IMR-90 (cell line): ENCODE measurements around the gene CPED1. TPM values are rescaled to one million over a fixed set of nuclear protein-coding genes. Genes with fewer than 3 reads are reported as not detected.

Experiments
- ATAC-seq: fragments of 200-7000 bp; cut with Tn5 transposase; 2 replicates; pipeline ENCODE4 v1.9.1; 2020; ENCODE audit warnings: low read depth, mild to moderate bottlenecking, moderate library complexity
- BruUV-seq: library from RNA; stranded (reverse); fragments of 400-500 nt; replicated peaks from 2 replicates; lab custom pipeline; 2021; lab: Mats Ljungman, UMichigan
- CTCF ChIA-PET: fragments of 300-600 bp; formaldehyde crosslinking; extraction: SDS; loops from one replicate; lab custom pipeline; 2021; ENCODE audit warnings: antibody characterized with exemption; lab: Yijun Ruan, JAX
- POLR2A ChIA-PET: fragments of 300-600 bp; sonication (Branson Sonifier 250); formaldehyde crosslinking; loops from one replicate; lab custom pipeline; 2022; ENCODE audit warnings: antibody characterized with exemption; ENCODE audit not compliant: unreplicated experiment; lab: Charles Lee
- DNase-seq: peaks from one replicate; pipeline ENCODE4 v3.0.0; 2013
- H2AFZ ChIP-seq: replicated peaks from 2 replicates; pipeline ENCODE3; 2013; ENCODE audit warnings: low read length, mild to moderate bottlenecking; ENCODE audit not compliant: poor library complexity
- H2AK5ac ChIP-seq: 2 replicates; pipeline ENCODE4 v1.6.1; 2013; ENCODE audit warnings: low read depth, low read length, inconsistent platforms
- H2AK9ac ChIP-seq: replicated peaks from 2 replicates; pipeline ENCODE3; 2013; ENCODE audit warnings: mild to moderate bottlenecking, low read depth, low read length, moderate library complexity; ENCODE audit not compliant: poor library complexity
- H2BK120ac ChIP-seq: 2 replicates; pipeline ENCODE4 v1.6.1; 2013; ENCODE audit warnings: low read depth, low read length, inconsistent platforms
- H2BK15ac ChIP-seq: 3 replicates; pipeline ENCODE4 v1.6.1; 2013; ENCODE audit warnings: low read depth, low read length, inconsistent platforms
- H2BK20ac ChIP-seq: 2 replicates; pipeline ENCODE4 v1.6.1; 2013; ENCODE audit warnings: low read depth, mild to moderate bottlenecking, inconsistent platforms, low read length, moderate library complexity
- H2BK5ac ChIP-seq: 2 replicates; pipeline ENCODE4 v1.6.1; 2013; ENCODE audit warnings: mild to moderate bottlenecking, low read depth, low read length, inconsistent platforms; ENCODE audit not compliant: poor library complexity, severe bottlenecking
- H3K14ac ChIP-seq: replicated peaks from 2 replicates; pipeline ENCODE4 v1.6.1; 2013; ENCODE audit warnings: low read depth, low read length, inconsistent platforms
- H3K18ac ChIP-seq: 2 replicates; pipeline ENCODE4 v1.6.1; 2013; ENCODE audit warnings: low read depth, low read length, control low read depth
- H3K23ac ChIP-seq: 2 replicates; pipeline ENCODE4 v1.6.1; 2013; ENCODE audit warnings: low read depth, low read length, inconsistent platforms
- H3K27ac ChIP-seq: 2 replicates; pipeline ENCODE4 v1.5.1; 2013; ENCODE audit warnings: mild to moderate bottlenecking, control low read depth, low read length; ENCODE audit not compliant: insufficient read depth
- H3K27me3 ChIP-seq: 2 replicates; pipeline ENCODE4 v1.6.1; 2013; ENCODE audit warnings: low read length; ENCODE audit not compliant: control insufficient read depth, insufficient read depth
- H3K36me3 ChIP-seq: 2 replicates; pipeline ENCODE4 v1.6.1; 2013; ENCODE audit warnings: low read length, mixed read lengths; ENCODE audit not compliant: control insufficient read depth, insufficient read depth
- H3K4ac ChIP-seq: 2 replicates; pipeline ENCODE4 v1.6.1; 2013; ENCODE audit warnings: low read depth, low read length, inconsistent platforms
- H3K4me1 ChIP-seq: 2 replicates; pipeline ENCODE4 v1.6.1; 2013; ENCODE audit warnings: low read length, mixed read lengths; ENCODE audit not compliant: control insufficient read depth, insufficient read depth
- H3K4me2 ChIP-seq: 2 replicates; pipeline ENCODE4 v1.6.1; 2013; ENCODE audit warnings: low read depth, mild to moderate bottlenecking, control low read depth, low read length, moderate library complexity
- H3K4me3 ChIP-seq: 2 replicates; pipeline ENCODE4 v1.5.1; 2013; ENCODE audit warnings: low read depth, mild to moderate bottlenecking, control low read depth, low read length, moderate library complexity; ENCODE audit not compliant: insufficient read depth
- H3K56ac ChIP-seq: 2 replicates; pipeline ENCODE4 v1.6.1; 2013; ENCODE audit warnings: low read length, inconsistent platforms; ENCODE audit not compliant: insufficient read depth; ENCODE audit errors: extremely low read depth
- H3K79me1 ChIP-seq, 2 experiments: 2 replicates each; pipeline ENCODE4 v1.6.1; 2013; ENCODE audit warnings: low read length in 2 of 2, inconsistent platforms in 1 of 2, low read depth in 1 of 2
- H3K9ac ChIP-seq: 2 replicates; pipeline ENCODE4 v1.6.1; 2013; ENCODE audit warnings: low read depth, low read length, control low read depth
- H3K9me1 ChIP-seq: 2 replicates; pipeline ENCODE4 v1.6.1; 2013; ENCODE audit warnings: low read length, inconsistent platforms; ENCODE audit not compliant: insufficient read depth
- H3K9me3 ChIP-seq: 2 replicates; pipeline ENCODE4 v1.6.1; 2013; ENCODE audit warnings: low read length; ENCODE audit not compliant: control insufficient read depth, insufficient read depth
- H4K20me1 ChIP-seq: 2 replicates; pipeline ENCODE4 v1.6.1; 2013; ENCODE audit warnings: low read length, inconsistent platforms; ENCODE audit not compliant: insufficient read depth
- H4K5ac ChIP-seq: 2 replicates; pipeline ENCODE4 v1.6.1; 2013; ENCODE audit warnings: mild to moderate bottlenecking, low read depth, low read length, control low read depth
- H4K8ac ChIP-seq, 2 experiments: 2 replicates each; pipeline ENCODE4 v1.6.1; 2013; ENCODE audit warnings: low read depth in 2 of 2, low read length in 2 of 2, control low read depth in 1 of 2, inconsistent platforms in 1 of 2
- H4K91ac ChIP-seq: 2 replicates; pipeline ENCODE4 v1.6.1; 2013; ENCODE audit warnings: low read depth, low read length, inconsistent platforms; ENCODE audit not compliant: insufficient read depth
- CEBPB ChIP-seq: IDR thresholded peaks from 2 replicates; pipeline ENCODE4 v1.6.1; 2012; ENCODE audit warnings: low read depth, low read length, improper control_type of control experiment
- CHD1 ChIP-seq: IDR thresholded peaks from 2 replicates; pipeline ENCODE4 v1.6.1; 2012; ENCODE audit warnings: low read depth, low read length, improper control_type of control experiment
- FOS ChIP-seq: fragments of 150-350 bp; IDR thresholded peaks from 2 replicates; pipeline ENCODE4 v1.6.1; 2016; ENCODE audit warnings: low read depth, low read length
- MAFK ChIP-seq: IDR thresholded peaks from 2 replicates; pipeline ENCODE4 v1.6.1; 2012; ENCODE audit warnings: low read depth, low read length, improper control_type of control experiment
- MAZ ChIP-seq: IDR thresholded peaks from 2 replicates; pipeline ENCODE4 v1.6.1; 2012; ENCODE audit warnings: low read depth, mild to moderate bottlenecking, low read length, improper control_type of control experiment, moderate library complexity, borderline replicate concordance
- MXI1 ChIP-seq: IDR thresholded peaks from 2 replicates; pipeline ENCODE4 v1.6.1; 2012; ENCODE audit warnings: low read depth, mild to moderate bottlenecking, low read length, moderate library complexity, borderline replicate concordance
- POLR2A ChIP-seq: IDR thresholded peaks from 2 replicates; pipeline ENCODE4 v1.6.1; 2012; ENCODE audit warnings: mild to moderate bottlenecking, low read depth, low read length
- RAD21 ChIP-seq: IDR thresholded peaks from 2 replicates; pipeline ENCODE4 v1.6.1; 2012; ENCODE audit warnings: low read length, improper control_type of control experiment
- RCOR1 ChIP-seq: IDR thresholded peaks from 2 replicates; pipeline ENCODE4 v1.6.1; 2012; ENCODE audit warnings: mild to moderate bottlenecking, low read length, improper control_type of control experiment; ENCODE audit not compliant: insufficient replicate concordance
- RFX5 ChIP-seq: IDR thresholded peaks from 2 replicates; pipeline ENCODE4 v1.8.0; 2012; ENCODE audit warnings: low read depth, mild to moderate bottlenecking, low read length, moderate library complexity
- SMC3 ChIP-seq: fragments of 150-350 bp; IDR thresholded peaks from 2 replicates; pipeline ENCODE4 v1.6.1; 2016; ENCODE audit warnings: low read depth, mild to moderate bottlenecking, antibody characterized with exemption, low read length, moderate library complexity
- WGBS, 2 experiments: methylation state at CpG; one replicate each; pipeline versions ENCODE4 v1.1.5 to v1.1.7; 2013; ENCODE audit warnings: missing lambda C conversion rate in 2 of 2; ENCODE audit not compliant: insufficient read length in 1 of 2; ENCODE audit errors: extremely low coverage in 2 of 2; 5-methylcytosine and 5-hydroxymethylcytosine counted together
- dilution Hi-C: fragments of 300-500 bp; cut with HindIII; formaldehyde crosslinking; loops from one replicate; pipeline ENCODE4 v1.14.3; 2018; ENCODE audit warnings: low sequenced_read_pairs; ENCODE audit not compliant: unreplicated experiment
- in situ Hi-C: fragments of 300-500 bp; cut with MboI; formaldehyde crosslinking; loops from 3 replicates; pipeline ENCODE4 v1.14.3; 2019; ENCODE audit warnings: low sequenced_read_pairs, inconsistent platforms, mixed read lengths
- intact Hi-C: fragments of 100-400 bp; cut with micrococcal nuclease; formaldehyde crosslinking; loops from 2 replicates; pipeline ENCODE4 v1.10.0; 2022
- polyA plus RNA-seq, 3 experiments: library from polyadenylated mRNA; depleted of rRNA; stranded (reverse); fragments of >200 nt; gene quantifications; 2 replicates each; pipeline ENCODE4 v1.2.3, GENCODE V29; 2012; ENCODE audit warnings: low replicate concordance in 1 of 3
- total RNA-seq: library from RNA; depleted of rRNA; stranded (reverse); fragments of >200 nt; gene quantifications from 2 replicates; pipeline ENCODE4 v1.2.3, GENCODE V29; 2012
- TF ChIP-seq, protein P1 (sequence below): fragments of 150-350 bp; IDR thresholded peaks from 2 replicates; pipeline ENCODE4 v1.6.1; 2016; ENCODE audit warnings: low read depth, mild to moderate bottlenecking, low read length, moderate library complexity, borderline replicate concordance
- TF ChIP-seq, protein P2 (sequence below): conservative IDR thresholded peaks from 2 replicates; pipeline ENCODE4 v1.5.1; 2012; ENCODE audit warnings: mild to moderate bottlenecking, low read depth, low read length, improper control_type of control experiment

CPED1 gene
- total and polyA plus RNA-seq, 2 of the 4 experiments (the other 2 are of a cell fraction): 31.2 to 96.8 TPM

DNA sequence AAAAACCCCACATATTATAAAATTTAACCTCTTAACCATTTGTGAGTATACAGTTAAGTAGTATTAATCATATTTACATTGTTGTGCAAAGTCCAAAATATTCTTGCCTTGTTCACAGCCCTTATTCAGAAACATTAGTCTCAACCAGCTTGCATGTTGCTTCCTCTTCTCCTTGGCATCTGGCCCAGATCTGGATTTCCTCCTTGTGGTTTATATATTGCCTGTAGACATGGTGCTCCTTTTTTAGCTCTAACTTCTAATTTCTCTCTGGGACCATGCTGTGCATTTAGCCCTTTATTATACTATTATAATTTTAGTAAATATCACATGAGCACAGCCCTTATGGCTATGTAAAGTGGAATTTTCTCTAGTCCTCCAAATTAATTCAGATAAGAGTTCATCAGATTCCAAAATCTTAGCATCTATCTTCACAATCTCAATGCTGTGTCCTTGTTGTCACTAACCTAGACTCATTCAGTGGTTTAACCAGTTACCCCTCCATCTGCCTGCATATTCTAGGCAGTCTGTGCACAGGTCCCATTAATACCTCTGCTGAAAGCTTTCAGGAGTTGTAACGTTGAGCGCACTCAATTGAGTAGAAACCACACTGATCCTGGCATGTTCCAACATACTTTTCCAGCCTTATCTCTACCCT lies 7.9 kb downstream of the CPED1 start:
- peak overlapping the region; percentile 72; the same call in 1 of the 2 replicates for H2BK20ac ChIP-seq
- peak; percentile 59 for ATAC-seq
- intact Hi-C loops (no loop called here), in situ Hi-C loops (loop anchor here (25.0 kb wide), 1 partner anchor 341 kb away; the partner anchor contains the start of gene WNT16), dilution Hi-C loops (loop anchor here (25.0 kb wide), 1 partner anchor 91 kb away; no protein-coding TSS in a partner anchor)
- no TSS peak for BruUV-seq
- H2AK9ac ChIP-seq: no peak overlapping the region
- H3K4ac ChIP-seq: peak overlapping the region; percentile 64; the same call in 1 of the 2 replicates
- H3K9ac ChIP-seq: no peak overlapping the region
- peak overlapping the region in 1 of 2 experiments; percentile 60; a peak in 1 of 4 replicates for H4K8ac ChIP-seq
- H2BK5ac ChIP-seq: peak overlapping the region; percentile 41
- H3K23ac ChIP-seq: no peak overlapping the region
- no peak overlapping the region for H2AFZ ChIP-seq
- H3K36me3 ChIP-seq: no peaks in the 10 kb centered on the region; the same call in 1 of the 2 replicates
- H3K9me3 ChIP-seq: no peaks in the 10 kb centered on the region
- peaks cover 10% of the 10 kb centered on the region for H3K4me1 ChIP-seq
- H3K18ac ChIP-seq: peak overlapping the region; percentile 63; the same call in 1 of the 2 replicates
- H3K4me2 ChIP-seq: peak overlapping the region; percentile 32; the same call in 1 of the 2 replicates
- peak overlapping the region; percentile 73 for H2BK120ac ChIP-seq
- no peak overlapping the region for H3K56ac ChIP-seq
- H4K5ac ChIP-seq: no peak overlapping the region
- H2BK15ac ChIP-seq: peak overlapping the region; percentile 68; the same call in 2 of the 3 replicates
- WGBS, 2 experiments: no CpG with 5 or more reads among the region's 2 CpGs
- H4K91ac ChIP-seq: 0 out of 2 replicates have a peak overlapping the region, but pooled peaks have one; percentile 23
- CTCF ChIA-PET: interaction anchor here (0.5 to 2.2 kb wide), 3 partner anchors 10 to 103 kb away, joined by 3 to 6 read pairs (median 3); no protein-coding TSS in a partner anchor
- H3K79me1 ChIP-seq: peaks cover 16 to 56% of the 10 kb centered on the region in 2 experiments
- DNase-seq: peak; percentile 91
- no peak overlapping the region for H3K4me3 ChIP-seq
- H3K9me1 ChIP-seq: peaks cover 8% of the 10 kb centered on the region; the same call in 1 of the 2 replicates
- no peaks in the 10 kb centered on the region for H4K20me1 ChIP-seq
- peak overlapping the region; percentile 67 for H2AK5ac ChIP-seq
- POLR2A ChIA-PET: interaction anchor here (0.6 kb wide), 3 partner anchors 32 to 349 kb away, joined by 3 to 8 read pairs (median 4); no protein-coding TSS in a partner anchor
- H3K14ac ChIP-seq: peak overlapping the region; percentile 30
- no peaks in the 10 kb centered on the region for H3K27me3 ChIP-seq
- peak overlapping the region; percentile 28; the same call in 1 of the 2 replicates for H3K27ac ChIP-seq
- TF ChIP-seq RCOR1 (no peak), FOS (no peak), RFX5 (no peak), SMC3 (no peak), CEBPB (no peak), MAZ (no peak), RAD21 (no peak), MXI1 (no peak), MAFK (no peak), CHD1 (no peak), POLR2A (no peak)
- TF ChIP-seq, protein P1, sequence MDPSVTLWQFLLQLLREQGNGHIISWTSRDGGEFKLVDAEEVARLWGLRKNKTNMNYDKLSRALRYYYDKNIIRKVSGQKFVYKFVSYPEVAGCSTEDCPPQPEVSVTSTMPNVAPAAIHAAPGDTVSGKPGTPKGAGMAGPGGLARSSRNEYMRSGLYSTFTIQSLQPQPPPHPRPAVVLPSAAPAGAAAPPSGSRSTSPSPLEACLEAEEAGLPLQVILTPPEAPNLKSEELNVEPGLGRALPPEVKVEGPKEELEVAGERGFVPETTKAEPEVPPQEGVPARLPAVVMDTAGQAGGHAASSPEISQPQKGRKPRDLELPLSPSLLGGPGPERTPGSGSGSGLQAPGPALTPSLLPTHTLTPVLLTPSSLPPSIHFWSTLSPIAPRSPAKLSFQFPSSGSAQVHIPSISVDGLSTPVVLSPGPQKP: no peak
- TF ChIP-seq, protein P2, sequence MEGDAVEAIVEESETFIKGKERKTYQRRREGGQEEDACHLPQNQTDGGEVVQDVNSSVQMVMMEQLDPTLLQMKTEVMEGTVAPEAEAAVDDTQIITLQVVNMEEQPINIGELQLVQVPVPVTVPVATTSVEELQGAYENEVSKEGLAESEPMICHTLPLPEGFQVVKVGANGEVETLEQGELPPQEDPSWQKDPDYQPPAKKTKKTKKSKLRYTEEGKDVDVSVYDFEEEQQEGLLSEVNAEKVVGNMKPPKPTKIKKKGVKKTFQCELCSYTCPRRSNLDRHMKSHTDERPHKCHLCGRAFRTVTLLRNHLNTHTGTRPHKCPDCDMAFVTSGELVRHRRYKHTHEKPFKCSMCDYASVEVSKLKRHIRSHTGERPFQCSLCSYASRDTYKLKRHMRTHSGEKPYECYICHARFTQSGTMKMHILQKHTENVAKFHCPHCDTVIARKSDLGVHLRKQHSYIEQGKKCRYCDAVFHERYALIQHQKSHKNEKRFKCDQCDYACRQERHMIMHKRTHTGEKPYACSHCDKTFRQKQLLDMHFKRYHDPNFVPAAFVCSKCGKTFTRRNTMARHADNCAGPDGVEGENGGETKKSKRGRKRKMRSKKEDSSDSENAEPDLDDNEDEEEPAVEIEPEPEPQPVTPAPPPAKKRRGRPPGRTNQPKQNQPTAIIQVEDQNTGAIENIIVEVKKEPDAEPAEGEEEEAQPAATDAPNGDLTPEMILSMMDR: no peak
